H9 (cell line): ENCODE data around the gene THTPA. TPM values are rescaled to one million over a fixed set of nuclear protein-coding genes. Genes with fewer than 3 reads are reported as not detected.

Experiments used
- DNase-seq: peaks from one replicate; pipeline ENCODE4 v3.0.0-alpha.2; 2017
- H2AFZ ChIP-seq: one replicate; pipeline ENCODE4 v1.6.1; 2013; ENCODE audit warnings: mild to moderate bottlenecking, low read length, control low read depth, moderate library complexity
- H2AK5ac ChIP-seq: 2 replicates; pipeline ENCODE4 v1.6.1; 2013; ENCODE audit warnings: low read length, control low read depth, mixed read lengths; ENCODE audit not compliant: insufficient read length
- H2BK120ac ChIP-seq: one replicate; pipeline ENCODE4 v1.6.1; 2013; ENCODE audit warnings: low read depth, mild to moderate bottlenecking, low read length, control low read depth, inconsistent platforms; ENCODE audit not compliant: poor library complexity, severe bottlenecking
- H2BK12ac ChIP-seq: 2 replicates; pipeline ENCODE4 v1.6.1; 2013; ENCODE audit warnings: low read length, control low read depth, mixed read lengths, low read depth; ENCODE audit not compliant: insufficient read length
- H2BK15ac ChIP-seq: 2 replicates; pipeline ENCODE4 v1.6.1; 2013; ENCODE audit warnings: low read depth, low read length, control low read depth
- H2BK20ac ChIP-seq: one replicate; pipeline ENCODE4 v1.6.1; 2013; ENCODE audit warnings: low read depth, mild to moderate bottlenecking, low read length, control low read depth, inconsistent platforms; ENCODE audit not compliant: poor library complexity, severe bottlenecking
- H2BK5ac ChIP-seq: 2 replicates; pipeline ENCODE4 v1.6.1; 2013; ENCODE audit warnings: low read length, control low read depth, mixed read lengths; ENCODE audit not compliant: insufficient read length
- H3K14ac ChIP-seq: 2 replicates; pipeline ENCODE4 v1.6.1; 2013; ENCODE audit warnings: low read length, control low read depth; ENCODE audit not compliant: insufficient read depth
- H3K18ac ChIP-seq: 2 replicates; pipeline ENCODE4 v1.6.1; 2013; ENCODE audit warnings: low read depth, mild to moderate bottlenecking, mixed read lengths, low read length, control low read depth; ENCODE audit not compliant: insufficient read length
- H3K23ac ChIP-seq: 2 replicates; pipeline ENCODE4 v1.6.1; 2013; ENCODE audit warnings: low read length, control low read depth, mixed read lengths, low read depth; ENCODE audit not compliant: insufficient read length
- H3K23me2 ChIP-seq: 2 replicates; pipeline ENCODE4 v1.6.1; 2013; ENCODE audit warnings: low read depth, mild to moderate bottlenecking, mixed read lengths, low read length, control low read depth; ENCODE audit not compliant: insufficient read length, poor library complexity, severe bottlenecking
- H3K27ac ChIP-seq: 2 replicates; pipeline ENCODE4 v1.5.1; 2013; ENCODE audit warnings: low read length, control low read depth, mixed read lengths, low read depth; ENCODE audit not compliant: insufficient read length
- H3K27me3 ChIP-seq: 2 replicates; pipeline ENCODE4 v1.6.1; 2013; ENCODE audit warnings: low read length, control low read depth, inconsistent platforms; ENCODE audit not compliant: insufficient read depth
- H3K4ac ChIP-seq: 2 replicates; pipeline ENCODE4 v1.6.1; 2013; ENCODE audit warnings: low read depth, mild to moderate bottlenecking, control low read depth, inconsistent platforms, low read length, moderate library complexity
- H3K4me1 ChIP-seq: 2 replicates; pipeline ENCODE4 v1.6.1; 2013; ENCODE audit warnings: low read length, control low read depth, inconsistent platforms; ENCODE audit not compliant: insufficient read depth
- H3K4me2 ChIP-seq: 2 replicates; pipeline ENCODE4 v1.6.1; 2013; ENCODE audit warnings: low read length, control low read depth, mixed read lengths; ENCODE audit not compliant: insufficient read length, insufficient read depth
- H3K56ac ChIP-seq: 2 replicates; pipeline ENCODE4 v1.6.1; 2013; ENCODE audit warnings: low read depth, mild to moderate bottlenecking, mixed read lengths, low read length, control low read depth; ENCODE audit not compliant: insufficient read length
- H3K79me1 ChIP-seq: 2 replicates; pipeline ENCODE4 v1.6.1; 2013; ENCODE audit warnings: low read depth, mild to moderate bottlenecking, moderate library complexity, low read length, control low read depth, inconsistent platforms; ENCODE audit not compliant: insufficient read depth, poor library complexity, severe bottlenecking
- H3K79me2 ChIP-seq: 2 replicates; pipeline ENCODE4 v1.6.1; 2013; ENCODE audit warnings: low read length, control low read depth, inconsistent platforms; ENCODE audit not compliant: insufficient read depth
- H3K9ac ChIP-seq: 2 replicates; pipeline ENCODE4 v1.6.1; 2013; ENCODE audit warnings: low read length, control low read depth, mixed read lengths; ENCODE audit not compliant: insufficient read length; ENCODE audit errors: extremely low read depth
- H3K9me3 ChIP-seq: one replicate; pipeline ENCODE4 v1.6.1; 2013; ENCODE audit warnings: low read depth, low read length, inconsistent platforms; ENCODE audit not compliant: control insufficient read depth
- H3T11ph ChIP-seq: one replicate; pipeline ENCODE4 v1.6.1; 2013; ENCODE audit warnings: mild to moderate bottlenecking, low read length, control low read depth, inconsistent platforms
- H4K20me1 ChIP-seq: one replicate; pipeline ENCODE4 v1.6.1; 2013; ENCODE audit not compliant: control insufficient read depth, insufficient read length, insufficient read depth
- H4K5ac ChIP-seq: 2 replicates; pipeline ENCODE4 v1.6.1; 2013; ENCODE audit warnings: low read depth, mild to moderate bottlenecking, mixed read lengths, low read length, control low read depth; ENCODE audit not compliant: insufficient read length
- H4K8ac ChIP-seq: replicated peaks from 2 replicates; pipeline ENCODE4 v1.6.1; 2013; ENCODE audit warnings: low read length, control low read depth, mixed read lengths, low read depth; ENCODE audit not compliant: insufficient read length
- H4K91ac ChIP-seq: 2 replicates; pipeline ENCODE4 v1.6.1; 2013; ENCODE audit warnings: low read depth, mild to moderate bottlenecking, moderate library complexity, mixed read lengths, low read length, control low read depth; ENCODE audit not compliant: insufficient read length
- H3K27ac Mint-ChIP-seq, 3 experiments: 2 replicates in 2 of 3; 3 replicates in 1 of 3; pipeline ENCODE4 v1.8.0; 2020 to 2021; ENCODE audit warnings: mixed read lengths in 3 of 3, mild to moderate bottlenecking in 1 of 3, moderate library complexity in 1 of 3
- H3K27me3 Mint-ChIP-seq: 2 replicates; pipeline ENCODE4 v1.8.0; 2021; ENCODE audit warnings: low read depth, mild to moderate bottlenecking, moderate library complexity, mixed read lengths
- H3K36me3 Mint-ChIP-seq, 3 experiments: 2 replicates in 2 of 3; 3 replicates in 1 of 3; pipeline ENCODE4 v1.8.0; 2020 to 2021; ENCODE audit warnings: low read depth in 3 of 3, mixed read lengths in 3 of 3; ENCODE audit not compliant: insufficient read depth in 1 of 3
- H3K4me1 Mint-ChIP-seq, 2 experiments: 2 replicates each; pipeline ENCODE4 v1.8.0; 2020; ENCODE audit warnings: mixed read lengths in 2 of 2
- H3K4me3 Mint-ChIP-seq, 2 experiments: 2 replicates in 1 of 2; 3 replicates in 1 of 2; pipeline ENCODE4 v1.8.0; 2020 to 2021; ENCODE audit warnings: mild to moderate bottlenecking in 2 of 2, mixed read lengths in 2 of 2, moderate library complexity in 1 of 2
- H3K9me3 Mint-ChIP-seq, 2 experiments: 2 replicates in 1 of 2; 3 replicates in 1 of 2; pipeline ENCODE4 v1.8.0; 2020; ENCODE audit warnings: mild to moderate bottlenecking in 2 of 2, mixed read lengths in 2 of 2, moderate library complexity in 1 of 2
- CTCF ChIP-seq: fragments of 200-600 bp; sonication (generic); conservative IDR thresholded peaks from 3 replicates; pipeline ENCODE4 v1.8.0; 2021; ENCODE audit warnings: antibody characterized with exemption, mild to moderate bottlenecking
- WGBS: extraction: QIAGEN DNeasy Blood & Tissue Kit; methylation state at CpG from one replicate; pipeline ENCODE4 v1.1.7; 2013; ENCODE audit warnings: missing lambda C conversion rate, low lambda C conversion rate, mixed read lengths; ENCODE audit not compliant: insufficient read length; ENCODE audit errors: extremely low coverage; 5-methylcytosine and 5-hydroxymethylcytosine counted together
- total RNA-seq: library from RNA; stranded (reverse); gene quantifications from 2 replicates; pipeline ENCODE4 v1.2.1, GENCODE V29; 2021

The THTPA gene
- total RNA-seq, 1 experiment from 2014 or later, result 15.6 TPM

DNA sequence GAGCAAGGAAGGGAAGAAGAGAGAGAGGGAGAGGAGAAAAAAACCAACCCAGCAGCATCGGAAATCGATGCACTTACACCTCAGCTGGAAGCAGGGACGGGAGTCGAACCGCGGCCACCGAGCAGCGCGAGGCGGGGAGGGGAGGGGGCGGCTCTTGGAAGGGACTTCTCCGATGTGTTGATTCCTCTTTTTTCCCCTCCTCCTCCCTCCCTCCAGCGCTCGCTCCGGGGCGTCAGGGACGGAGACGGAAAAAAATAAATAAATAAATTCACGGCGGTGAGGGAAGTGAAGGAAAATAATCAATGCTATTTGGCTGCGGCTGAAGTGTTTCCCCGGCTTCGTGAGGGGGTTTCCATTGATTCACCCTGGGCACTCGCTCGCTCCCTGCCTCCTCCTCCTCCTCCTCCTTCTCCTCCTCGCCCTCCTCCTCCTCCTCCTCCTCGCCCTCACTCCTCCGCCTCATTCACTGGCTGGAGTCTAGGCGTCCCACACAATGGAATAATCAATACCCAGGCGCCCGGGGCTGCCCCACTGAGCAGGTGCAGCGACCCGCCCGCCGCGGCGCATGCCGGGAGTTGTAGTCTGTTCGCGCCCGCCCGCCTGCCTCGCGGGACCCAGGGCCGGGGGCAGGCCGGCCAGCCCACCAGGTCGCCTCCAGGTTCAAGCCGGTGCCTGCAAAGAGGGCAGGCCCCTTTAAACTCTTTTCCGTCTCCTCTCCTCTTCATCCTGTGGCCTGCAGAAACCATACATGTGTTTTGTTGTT is 4.6 kb upstream of the THTPA start, which contains the start of gene ZFHX2:
Gene ZFHX2, minus strand, starts transcription at position 500 of the 763 bp plus-strand sequence. CDS start 16,440 bp downstream, outside the sequence.
- H3K23ac ChIP-seq, result no peak within 1 kb of the TSS
- H3K18ac ChIP-seq, result peak within 1 kb of the TSS; percentile 84
- peak within 1 kb of the TSS; percentile 54 for H4K5ac ChIP-seq
- peaks cover 13% of the 10 kb centered on the region; the same call in 1 of the 2 replicates for H3K79me2 ChIP-seq
- no peaks in the 10 kb centered on the region for H3K79me1 ChIP-seq
- H4K91ac ChIP-seq, result no peak within 1 kb of the TSS
- no CpG with 5 or more reads among the region's 49 CpGs for WGBS
- Mint-ChIP-seq H3K4me1 (peaks cover 7 to 16% of the 10 kb centered on the region in 2 experiments), H3K27ac (peak within 1 kb of the TSS; percentile 83 to 94 (median 89)), H3K27me3 (no peaks in the 10 kb centered on the region), H3K36me3 (no peaks in the 10 kb centered on the region), H3K4me3 (no peak within 1 kb of the TSS; a peak in 2 of 5 replicates), H3K9me3 (no peaks in the 10 kb centered on the region)
- H2AK5ac ChIP-seq, result no peak within 1 kb of the TSS
- no peaks in the 10 kb centered on the region for H4K20me1 ChIP-seq
- no peak within 1 kb of the TSS for H2AFZ ChIP-seq
- H2BK20ac ChIP-seq, result no peak within 1 kb of the TSS
- peak within 1 kb of the TSS; percentile 75 for H3K14ac ChIP-seq
- peak within 1 kb of the TSS; percentile 64 for H2BK5ac ChIP-seq
- H3K56ac ChIP-seq, result peak within 1 kb of the TSS; percentile 13
- peak within 1 kb of the TSS; percentile 13; the same call in 1 of the 2 replicates for H3K4ac ChIP-seq
- peak within 1 kb of the TSS; percentile 92 for H3K9ac ChIP-seq
- H3K9me3 ChIP-seq, result no peaks in the 10 kb centered on the region
- no peak for TF ChIP-seq CTCF
- peaks cover 29% of the 10 kb centered on the region; the same call in 1 of the 2 replicates for H3K4me1 ChIP-seq
- H3K27me3 ChIP-seq, result no peaks in the 10 kb centered on the region
- peak within 1 kb of the TSS; percentile 74 for H2BK12ac ChIP-seq
- H3K4me2 ChIP-seq, result peak within 1 kb of the TSS; percentile 96
- no peak within 1 kb of the TSS for H4K8ac ChIP-seq
- peaks cover 30% of the 10 kb centered on the region for H3K23me2 ChIP-seq
- peak within 1 kb of the TSS; percentile 63 for H3K27ac ChIP-seq
- H2BK120ac ChIP-seq, result no peak within 1 kb of the TSS
- no peak within 1 kb of the TSS for H3T11ph ChIP-seq
- H2BK15ac ChIP-seq, result no peak within 1 kb of the TSS
- DNase-seq, result peak; percentile 95
